H1 (cell line): ENCODE measurements around the gene MPPED1. TPM values are rescaled to one million over a fixed set of nuclear protein-coding genes. Genes with fewer than 3 reads are reported as not detected.

ENCODE experiments used
- BACH1 ChIP-seq: IDR thresholded peaks from 2 replicates; pipeline ENCODE4 v1.6.1; 2012; ENCODE audit warnings: low read length, improper control_type of control experiment
- NANOG ChIP-seq: IDR thresholded peaks from 2 replicates; pipeline ENCODE4 v1.6.1; 2011; ENCODE audit warnings: low read length, low read depth, mild to moderate bottlenecking, inconsistent platforms; ENCODE audit not compliant: insufficient read depth, poor library complexity, severe bottlenecking
- POLR2AphosphoS5 ChIP-seq: IDR thresholded peaks from 2 replicates; pipeline ENCODE4 v1.6.1; 2011; ENCODE audit warnings: low read depth, low read length
- POU5F1 ChIP-seq: IDR thresholded peaks from 2 replicates; pipeline ENCODE4 v1.6.1; 2011; ENCODE audit warnings: low read depth, mild to moderate bottlenecking, low read length, moderate library complexity
- RXRA ChIP-seq: IDR thresholded peaks from 2 replicates; pipeline ENCODE4 v1.6.1; 2011; ENCODE audit warnings: low read depth, mild to moderate bottlenecking, low read length, moderate library complexity; ENCODE audit not compliant: insufficient read depth
- SIRT6 ChIP-seq: IDR thresholded peaks from one replicate; pipeline ENCODE4 v1.7.1; 2012; ENCODE audit warnings: low read length, inconsistent platforms
- SP1 ChIP-seq: IDR thresholded peaks from 2 replicates; pipeline ENCODE4 v1.6.1; 2011; ENCODE audit warnings: low read depth, low read length
- TAF1 ChIP-seq: IDR thresholded peaks from 2 replicates; pipeline ENCODE4 v1.6.1; 2011; ENCODE audit warnings: mild to moderate bottlenecking, low read depth, low read length
- TAF7 ChIP-seq: optimal IDR thresholded peaks from 2 replicates; pipeline ENCODE3; 2011; ENCODE audit warnings: low read depth, mild to moderate bottlenecking, inconsistent platforms, low read length, moderate library complexity, borderline replicate concordance
- polyA plus RNA-seq, 7 experiments: library from polyadenylated mRNA; depleted of rRNA in 3 of 7; stranded (reverse) in 5 of 7; unstranded in 2 of 7; fragments of >200 nt in 5 of 7; fragments of 200-250 nt in 2 of 7; gene quantifications; 1 replicate in 5 of 7; 2 replicates in 1 of 7; 4 replicates in 1 of 7; pipeline versions ENCODE4 v1.2.1 to v1.2.3, GENCODE V29; 2011 to 2013; ENCODE audit warnings: missing spikeins in 2 of 7, mixed read lengths in 2 of 7
- total RNA-seq: library from RNA; stranded (reverse); fragmentation: NEBNext Ultra II Directional; extraction: Animal tissue kit (Norgen Biotek cat#: 25700); gene quantifications from 2 replicates; pipeline ENCODE4 v1.2.1, GENCODE V29; 2021

Gene MPPED1
- total and polyA plus RNA-seq, 2 of the 8 experiments (the other 6 are each of a cell fraction or from before 2014, with no cell fraction given), result 0.29 to 0.37 TPM

DNA sequence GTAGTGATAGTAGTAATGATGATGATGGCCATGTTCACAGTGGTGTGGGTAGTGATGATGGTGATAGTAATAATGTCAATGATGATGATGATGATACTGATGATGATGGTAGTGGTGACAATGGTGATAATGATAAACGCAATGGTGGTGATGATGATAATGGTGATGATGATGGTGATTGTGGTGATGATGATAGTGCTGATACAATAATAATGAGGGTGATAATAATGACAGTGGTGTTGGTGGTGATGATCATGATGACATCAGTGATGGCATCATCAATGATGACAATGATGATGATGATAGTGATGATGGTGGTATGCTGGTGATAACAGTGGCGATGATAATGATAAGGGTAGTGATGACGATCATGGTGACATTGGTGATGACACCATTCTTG, 92.3 kb downstream of the MPPED1 start (continued):
- TF ChIP-seq BACH1 (no peak), SIRT6 (no peak), POLR2AphosphoS5 (no peak), TAF1 (no peak), POU5F1 (no peak), SP1 (no peak), NANOG (no peak), TAF7 (no peak), RXRA (no peak)
